HepG2 (cell line): ENCODE measurements around the gene DNAJC5. TPM values are rescaled to one million over a fixed set of nuclear protein-coding genes. Genes with fewer than 3 reads are reported as not detected.
A peak's percentile ranks its signal among the peaks of the same experiment; 100 is the strongest.

Experiments
- ARNT ChIP-seq: fragments of 450-650 bp; IDR thresholded peaks from 2 replicates; pipeline ENCODE4 v1.6.1; 2017
- DMAP1 ChIP-seq: IDR thresholded peaks from 2 replicates; pipeline ENCODE4 v1.6.1; 2016
- HOXA9 ChIP-seq: sonication (generic); formaldehyde crosslinking; IDR thresholded peaks from 2 replicates; pipeline ENCODE4 v1.8.1; 2022; ENCODE audit warnings: missing genetic modification reagents, mild to moderate bottlenecking, moderate library complexity, borderline replicate concordance
- NCOA5 ChIP-seq: sonication (generic); formaldehyde crosslinking; IDR thresholded peaks from 2 replicates; pipeline ENCODE4 v1.4.0; 2020; ENCODE audit warnings: missing genetic modification reagents
- NFATC3 ChIP-seq: sonication (generic); formaldehyde crosslinking; IDR thresholded peaks from 2 replicates; pipeline ENCODE4 v1.5.1; 2020; ENCODE audit warnings: mild to moderate bottlenecking, missing genetic modification reagents
- SIN3A ChIP-seq: IDR thresholded peaks from 2 replicates; pipeline ENCODE4 v1.6.1; 2011; ENCODE audit warnings: low read depth, mild to moderate bottlenecking, control low read depth, low read length, borderline replicate concordance
- SRY ChIP-seq: sonication (generic); formaldehyde crosslinking; IDR thresholded peaks from 2 replicates; pipeline ENCODE4 v1.8.0; 2022; ENCODE audit warnings: mild to moderate bottlenecking, missing genetic modification reagents
- ZBTB10 ChIP-seq: sonication (generic); formaldehyde crosslinking; IDR thresholded peaks from 2 replicates; pipeline ENCODE4 v1.4.0; 2020; ENCODE audit warnings: missing genetic modification reagents, borderline replicate concordance
- ZBTB3 ChIP-seq: sonication (generic); formaldehyde crosslinking; IDR thresholded peaks from 2 replicates; pipeline ENCODE4 v1.4.0; 2020; ENCODE audit warnings: low read depth, mild to moderate bottlenecking, moderate library complexity, missing genetic modification reagents, borderline replicate concordance
- ZHX1 ChIP-seq: sonication (generic); formaldehyde crosslinking; IDR thresholded peaks from 2 replicates; pipeline ENCODE4 v1.8.1; 2022; ENCODE audit warnings: low read depth, mild to moderate bottlenecking, missing genetic modification reagents
- ZHX2 ChIP-seq, 2 experiments: sonication (generic) in 1 of 2; formaldehyde crosslinking in 1 of 2; IDR thresholded peaks; 2 replicates each; pipeline versions ENCODE4 v1.6.1 to v1.9.0; 2014 to 2022; ENCODE audit warnings: antibody characterized with exemption in 1 of 2, borderline replicate concordance in 1 of 2, inconsistent platforms in 1 of 2, low read depth in 1 of 2, missing genetic modification reagents in 1 of 2
- ZKSCAN5 ChIP-seq: sonication (generic); formaldehyde crosslinking; IDR thresholded peaks from 2 replicates; pipeline ENCODE4 v1.5.1; 2020; ENCODE audit warnings: mild to moderate bottlenecking, missing genetic modification reagents
- ZNF510 ChIP-seq: sonication (generic); formaldehyde crosslinking; IDR thresholded peaks from 2 replicates; pipeline ENCODE4 v1.4.0; 2020; ENCODE audit warnings: low read depth, mild to moderate bottlenecking, missing genetic modification reagents
- ZNF776 ChIP-seq: sonication (generic); formaldehyde crosslinking; IDR thresholded peaks from 2 replicates; pipeline ENCODE4 v1.4.0; 2020; ENCODE audit warnings: mild to moderate bottlenecking, missing genetic modification reagents
- ZNF788 ChIP-seq: sonication (generic); formaldehyde crosslinking; IDR thresholded peaks from 2 replicates; pipeline ENCODE4 v1.5.0; 2020; ENCODE audit warnings: mild to moderate bottlenecking, missing genetic modification reagents, borderline replicate concordance
- polyA plus RNA-seq, 8 experiments: library from polyadenylated mRNA; depleted of rRNA in 3 of 8; stranded (reverse) in 7 of 8; unstranded in 1 of 8; fragments of >200 nt; fragmentation: Illumina TruSeq in 4 of 8; extraction: Trizol in 4 of 8; gene quantifications; 2 replicates each; pipeline versions ENCODE4 v1.2.1 to v1.2.3, GENCODE V29; 2011 to 2016; ENCODE audit warnings: low read depth in 4 of 8, missing spikeins in 1 of 8, mixed read lengths in 1 of 8; ENCODE audit not compliant: insufficient read depth in 1 of 8
- total RNA-seq, 5 experiments: library from RNA; depleted of rRNA; stranded (reverse); fragments of >200 nt; fragmentation: Illumina TruSeq; extraction: Trizol; gene quantifications; 2 replicates each; pipeline ENCODE4 v1.2.3, GENCODE V29; 2016; ENCODE audit warnings: low read depth in 1 of 5

Gene DNAJC5
- total and polyA plus RNA-seq, 2 of the 13 experiments (the other 11 are each of a cell fraction or from before 2014, with no cell fraction given) = 42.8 to 64.5 TPM

- TF ChIP-seq NFATC3 (no peak), ZHX1 (no peak), ZBTB3 (CRISPR knock-in tag) (peak; percentile 54; the same call in 1 of the 2 replicates), DMAP1 (CRISPR knock-in tag) (peak; percentile 78; the same call in 1 of the 2 replicates), SRY (CRISPR knock-in tag) (peak; percentile 85; the same call in 1 of the 2 replicates), ZNF510 (CRISPR knock-in tag) (no peak), ZHX2 (IDR thresholded peaks at IDR 0.05; ENCODE audit: low read depth) (peak; percentile 46; the same call in 1 of the 2 replicates), ZHX2 (CRISPR knock-in tag; IDR thresholded peaks at IDR 0.05; ENCODE audit: borderline replicate concordance) (0 out of 2 replicates have a peak, but pooled peaks have one; percentile 44), ZKSCAN5 (no peak), NCOA5 (no peak), ZNF788 (peak; percentile 51; the same call in 1 of the 2 replicates), SIN3A (peak; percentile 72; the same call in 1 of the 2 replicates), HOXA9 (CRISPR knock-in tag) (no peak), ZNF776 (CRISPR knock-in tag) (peak; percentile 52; the same call in 1 of the 2 replicates), ARNT (no peak), ZBTB10 (CRISPR knock-in tag) (peak; percentile 99)
Measured at GRCh38 chr20:63968928-63969760, 74.2 kb downstream of the DNAJC5 start (continued).
